ENCODE results near the gene E2F4. TPM values are rescaled to one million over a fixed set of nuclear protein-coding genes. Genes with fewer than 3 reads are reported as not detected.

The E2F4 gene
- total and polyA plus RNA-seq, 2 of the 13 experiments (the other 11 are each of a cell fraction or from before 2014, with no cell fraction given): 84.8 to 91.2 TPM

DNA sequence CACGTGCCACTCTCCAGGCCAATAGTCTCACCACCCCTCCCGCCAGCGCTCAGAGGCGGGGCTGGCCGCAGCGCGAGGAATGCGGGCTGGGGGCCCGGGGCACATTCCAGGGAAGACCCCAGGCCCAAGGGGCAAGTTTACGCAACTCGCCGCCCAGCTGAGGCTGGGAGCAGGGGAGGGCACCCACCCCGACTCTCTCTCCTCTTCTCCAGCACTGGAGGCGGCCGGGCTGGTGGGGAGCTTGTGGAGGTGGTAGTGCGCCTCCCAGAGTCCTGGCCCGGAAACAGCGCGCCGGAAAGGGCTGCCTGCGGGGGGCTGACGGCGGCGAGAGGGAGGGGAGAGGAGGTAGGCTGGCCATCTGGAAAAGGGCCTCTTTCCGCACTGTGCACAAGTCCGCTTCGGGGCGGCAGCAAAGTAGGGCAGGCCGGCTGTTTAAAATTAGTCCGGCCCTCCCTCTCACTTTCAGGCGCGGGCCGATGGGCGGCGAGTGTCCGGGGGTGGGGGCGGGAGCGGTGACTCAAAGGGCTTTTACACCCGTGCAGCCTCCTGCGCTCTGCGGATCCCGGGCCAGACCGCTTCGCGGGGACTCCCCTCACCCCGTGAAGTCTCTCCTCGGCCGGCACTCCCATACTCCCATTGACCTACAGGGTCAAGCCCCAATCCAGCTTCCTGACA lies 54.3 kb downstream of the E2F4 start (continued):
- TF ChIP-seq, protein P1, sequence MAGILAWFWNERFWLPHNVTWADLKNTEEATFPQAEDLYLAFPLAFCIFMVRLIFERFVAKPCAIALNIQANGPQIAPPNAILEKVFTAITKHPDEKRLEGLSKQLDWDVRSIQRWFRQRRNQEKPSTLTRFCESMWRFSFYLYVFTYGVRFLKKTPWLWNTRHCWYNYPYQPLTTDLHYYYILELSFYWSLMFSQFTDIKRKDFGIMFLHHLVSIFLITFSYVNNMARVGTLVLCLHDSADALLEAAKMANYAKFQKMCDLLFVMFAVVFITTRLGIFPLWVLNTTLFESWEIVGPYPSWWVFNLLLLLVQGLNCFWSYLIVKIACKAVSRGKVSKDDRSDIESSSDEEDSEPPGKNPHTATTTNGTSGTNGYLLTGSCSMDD (CRISPR knock-in tag; IDR thresholded peaks at IDR 0.05): no peak
- TF ChIP-seq DR1 (CRISPR knock-in tag; IDR thresholded peaks at IDR 0.05) (peak; percentile 67), NFKBIZ (CRISPR knock-in tag; IDR thresholded peaks at IDR 0.05) (peak; percentile 86), ZNF703 (CRISPR knock-in tag; IDR thresholded peaks at IDR 0.05; ENCODE audit: borderline replicate concordance) (peak; percentile 86; the same call in 1 of the 2 replicates), TRIM24 (CRISPR knock-in tag; IDR thresholded peaks at IDR 0.05) (peak; percentile 32; the same call in 1 of the 2 replicates), MED1 (CRISPR knock-in tag; IDR thresholded peaks at IDR 0.05) (peak; percentile 80), ZFAT (CRISPR knock-in tag; conservative IDR thresholded peaks at IDR 0.05) (no peak), ZNF232 (CRISPR knock-in tag; IDR thresholded peaks at IDR 0.05; ENCODE audit: borderline replicate concordance) (peak; percentile 92; the same call in 1 of the 2 replicates), KDM3A (CRISPR knock-in tag; IDR thresholded peaks at IDR 0.05; ENCODE audit: low read depth) (peak; percentile 97)
- TF ChIP-seq, protein P2, sequence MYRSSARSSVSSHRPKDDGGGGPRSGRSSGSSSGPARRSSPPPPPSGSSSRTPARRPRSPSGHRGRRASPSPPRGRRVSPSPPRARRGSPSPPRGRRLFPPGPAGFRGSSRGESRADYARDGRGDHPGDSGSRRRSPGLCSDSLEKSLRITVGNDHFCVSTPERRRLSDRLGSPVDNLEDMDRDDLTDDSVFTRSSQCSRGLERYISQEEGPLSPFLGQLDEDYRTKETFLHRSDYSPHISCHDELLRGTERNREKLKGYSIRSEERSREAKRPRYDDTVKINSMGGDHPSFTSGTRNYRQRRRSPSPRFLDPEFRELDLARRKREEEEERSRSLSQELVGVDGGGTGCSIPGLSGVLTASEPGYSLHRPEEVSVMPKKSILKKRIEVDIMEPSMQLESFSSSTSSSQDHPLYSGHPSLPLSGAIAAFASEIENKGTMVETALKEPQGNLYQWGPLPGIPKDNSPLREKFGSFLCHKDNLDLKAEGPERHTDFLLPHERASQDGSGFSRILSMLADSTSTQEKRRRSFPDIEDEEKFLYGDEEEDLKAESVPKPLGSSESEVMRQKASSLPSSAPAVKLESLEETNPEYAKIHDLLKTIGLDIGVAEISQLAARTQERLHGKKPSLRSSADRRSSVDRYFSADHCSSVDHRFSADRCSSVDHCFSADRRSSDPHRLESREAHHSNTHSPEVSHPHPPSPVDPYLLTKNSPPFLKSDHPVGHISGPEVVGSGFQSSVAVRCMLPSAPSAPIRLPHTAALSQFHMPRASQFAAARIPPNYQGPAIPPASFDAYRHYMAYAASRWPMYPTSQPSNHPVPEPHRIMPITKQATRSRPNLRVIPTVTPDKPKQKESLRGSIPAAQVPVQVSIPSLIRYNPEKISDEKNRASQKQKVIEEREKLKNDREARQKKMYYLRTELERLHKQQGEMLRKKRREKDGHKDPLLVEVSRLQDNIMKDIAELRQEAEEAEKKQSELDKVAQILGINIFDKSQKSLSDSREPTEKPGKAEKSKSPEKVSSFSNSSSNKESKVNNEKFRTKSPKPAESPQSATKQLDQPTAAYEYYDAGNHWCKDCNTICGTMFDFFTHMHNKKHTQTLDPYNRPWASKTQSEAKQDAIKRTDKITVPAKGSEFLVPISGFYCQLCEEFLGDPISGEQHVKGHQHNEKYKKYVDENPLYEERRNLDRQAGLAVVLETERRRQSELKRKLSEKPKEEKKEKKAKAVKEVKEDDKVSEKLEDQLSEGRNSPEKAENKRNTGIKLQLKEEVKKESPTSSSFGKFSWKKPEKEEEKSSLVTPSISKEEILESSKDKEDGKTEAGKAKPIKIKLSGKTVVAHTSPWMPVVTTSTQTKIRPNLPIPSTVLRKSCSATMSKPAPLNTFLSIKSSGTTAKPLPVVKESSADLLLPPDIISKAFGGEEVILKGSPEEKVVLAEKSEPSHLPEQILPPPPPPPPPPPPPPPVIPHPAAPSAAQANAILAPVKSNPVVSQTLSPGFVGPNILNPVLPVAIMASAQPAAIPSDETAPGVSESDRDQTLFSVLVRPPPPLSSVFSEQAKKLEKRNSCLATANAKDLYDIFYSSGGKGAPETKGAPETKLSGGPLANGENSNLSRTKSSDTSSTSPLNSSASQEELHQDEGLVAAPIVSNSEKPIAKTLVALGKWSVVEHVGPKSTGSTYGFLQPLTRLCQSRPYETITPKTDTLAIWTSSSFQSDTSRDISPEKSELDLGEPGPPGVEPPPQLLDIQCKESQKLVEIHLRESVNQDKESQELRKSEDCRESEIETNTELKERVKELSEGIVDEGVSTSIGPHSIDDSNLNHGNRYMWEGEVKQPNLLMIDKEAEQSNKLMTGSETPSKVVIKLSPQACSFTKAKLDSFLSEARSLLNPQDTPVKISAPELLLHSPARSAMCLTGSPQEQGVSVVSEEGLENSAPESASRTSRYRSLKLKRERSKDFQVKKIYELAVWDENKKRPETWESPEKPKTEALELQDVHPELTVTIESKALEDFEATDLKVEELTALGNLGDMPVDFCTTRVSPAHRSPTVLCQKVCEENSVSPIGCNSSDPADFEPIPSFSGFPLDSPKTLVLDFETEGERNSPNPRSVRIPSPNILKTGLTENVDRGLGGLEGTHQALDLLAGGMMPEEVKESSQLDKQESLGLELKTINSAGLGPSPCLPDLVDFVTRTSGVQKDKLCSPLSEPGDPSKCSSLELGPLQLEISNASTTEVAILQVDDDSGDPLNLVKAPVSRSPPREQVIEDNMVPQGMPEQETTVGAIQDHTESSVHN (CRISPR knock-in tag; IDR thresholded peaks at IDR 0.05): 0 out of 2 replicates have a peak, but pooled peaks have one; percentile 16
- TF ChIP-seq, protein P3, sequence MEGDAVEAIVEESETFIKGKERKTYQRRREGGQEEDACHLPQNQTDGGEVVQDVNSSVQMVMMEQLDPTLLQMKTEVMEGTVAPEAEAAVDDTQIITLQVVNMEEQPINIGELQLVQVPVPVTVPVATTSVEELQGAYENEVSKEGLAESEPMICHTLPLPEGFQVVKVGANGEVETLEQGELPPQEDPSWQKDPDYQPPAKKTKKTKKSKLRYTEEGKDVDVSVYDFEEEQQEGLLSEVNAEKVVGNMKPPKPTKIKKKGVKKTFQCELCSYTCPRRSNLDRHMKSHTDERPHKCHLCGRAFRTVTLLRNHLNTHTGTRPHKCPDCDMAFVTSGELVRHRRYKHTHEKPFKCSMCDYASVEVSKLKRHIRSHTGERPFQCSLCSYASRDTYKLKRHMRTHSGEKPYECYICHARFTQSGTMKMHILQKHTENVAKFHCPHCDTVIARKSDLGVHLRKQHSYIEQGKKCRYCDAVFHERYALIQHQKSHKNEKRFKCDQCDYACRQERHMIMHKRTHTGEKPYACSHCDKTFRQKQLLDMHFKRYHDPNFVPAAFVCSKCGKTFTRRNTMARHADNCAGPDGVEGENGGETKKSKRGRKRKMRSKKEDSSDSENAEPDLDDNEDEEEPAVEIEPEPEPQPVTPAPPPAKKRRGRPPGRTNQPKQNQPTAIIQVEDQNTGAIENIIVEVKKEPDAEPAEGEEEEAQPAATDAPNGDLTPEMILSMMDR (CRISPR knock-in tag; IDR thresholded peaks at IDR 0.05): peak; percentile 88
- TF ChIP-seq, protein P4, sequence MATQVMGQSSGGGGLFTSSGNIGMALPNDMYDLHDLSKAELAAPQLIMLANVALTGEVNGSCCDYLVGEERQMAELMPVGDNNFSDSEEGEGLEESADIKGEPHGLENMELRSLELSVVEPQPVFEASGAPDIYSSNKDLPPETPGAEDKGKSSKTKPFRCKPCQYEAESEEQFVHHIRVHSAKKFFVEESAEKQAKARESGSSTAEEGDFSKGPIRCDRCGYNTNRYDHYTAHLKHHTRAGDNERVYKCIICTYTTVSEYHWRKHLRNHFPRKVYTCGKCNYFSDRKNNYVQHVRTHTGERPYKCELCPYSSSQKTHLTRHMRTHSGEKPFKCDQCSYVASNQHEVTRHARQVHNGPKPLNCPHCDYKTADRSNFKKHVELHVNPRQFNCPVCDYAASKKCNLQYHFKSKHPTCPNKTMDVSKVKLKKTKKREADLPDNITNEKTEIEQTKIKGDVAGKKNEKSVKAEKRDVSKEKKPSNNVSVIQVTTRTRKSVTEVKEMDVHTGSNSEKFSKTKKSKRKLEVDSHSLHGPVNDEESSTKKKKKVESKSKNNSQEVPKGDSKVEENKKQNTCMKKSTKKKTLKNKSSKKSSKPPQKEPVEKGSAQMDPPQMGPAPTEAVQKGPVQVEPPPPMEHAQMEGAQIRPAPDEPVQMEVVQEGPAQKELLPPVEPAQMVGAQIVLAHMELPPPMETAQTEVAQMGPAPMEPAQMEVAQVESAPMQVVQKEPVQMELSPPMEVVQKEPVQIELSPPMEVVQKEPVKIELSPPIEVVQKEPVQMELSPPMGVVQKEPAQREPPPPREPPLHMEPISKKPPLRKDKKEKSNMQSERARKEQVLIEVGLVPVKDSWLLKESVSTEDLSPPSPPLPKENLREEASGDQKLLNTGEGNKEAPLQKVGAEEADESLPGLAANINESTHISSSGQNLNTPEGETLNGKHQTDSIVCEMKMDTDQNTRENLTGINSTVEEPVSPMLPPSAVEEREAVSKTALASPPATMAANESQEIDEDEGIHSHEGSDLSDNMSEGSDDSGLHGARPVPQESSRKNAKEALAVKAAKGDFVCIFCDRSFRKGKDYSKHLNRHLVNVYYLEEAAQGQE (IDR thresholded peaks at IDR 0.05; ENCODE audit: borderline replicate concordance in 1 of 2, low read depth in 1 of 2, low read length in 2 of 2): no peak; a peak in 1 of 4 replicates
